GM13976 (cell line): Measurements from ENCODE around the gene MYRF.

ENCODE experiments used
- DNase-seq: peaks from one replicate; pipeline ENCODE4 v3.0.0; 2012; ENCODE audit warnings: low spot score
- in situ Hi-C: fragments of 300-500 bp; cut with MboI; formaldehyde crosslinking; loops from one replicate; pipeline ENCODE4 v1.12.0; 2022; ENCODE audit warnings: low sequenced_read_pairs, mixed read lengths, inconsistent platforms; ENCODE audit not compliant: unreplicated experiment
- TF ChIP-seq, protein P1 (sequence below): IDR thresholded peaks from 2 replicates; pipeline ENCODE4 v1.5.1; 2012; ENCODE audit warnings: borderline replicate concordance, mild to moderate bottlenecking; ENCODE audit not compliant: insufficient read depth; ENCODE audit errors: extremely low read depth, missing control alignments, control extremely low read depth

The MYRF gene

DNA sequence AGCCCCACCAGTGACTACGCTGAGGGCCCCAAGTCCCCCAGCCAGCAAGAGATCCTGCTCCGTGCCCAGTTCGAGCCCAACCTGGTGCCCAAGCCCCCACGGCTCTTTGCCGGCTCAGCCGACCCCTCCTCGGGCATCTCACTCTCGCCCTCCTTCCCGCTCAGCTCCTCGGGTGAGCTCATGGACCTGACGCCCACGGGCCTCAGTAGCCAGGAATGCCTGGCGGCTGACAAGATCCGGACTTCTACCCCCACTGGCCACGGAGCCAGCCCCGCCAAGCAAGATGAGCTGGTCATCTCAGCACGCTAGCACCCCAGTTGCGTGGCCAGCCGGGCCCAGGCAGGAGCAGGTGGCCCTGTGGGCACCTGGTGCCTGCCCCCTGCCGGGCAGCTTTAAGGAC is 8.3 kb upstream of the MYRF start:
- TF ChIP-seq, protein P1, sequence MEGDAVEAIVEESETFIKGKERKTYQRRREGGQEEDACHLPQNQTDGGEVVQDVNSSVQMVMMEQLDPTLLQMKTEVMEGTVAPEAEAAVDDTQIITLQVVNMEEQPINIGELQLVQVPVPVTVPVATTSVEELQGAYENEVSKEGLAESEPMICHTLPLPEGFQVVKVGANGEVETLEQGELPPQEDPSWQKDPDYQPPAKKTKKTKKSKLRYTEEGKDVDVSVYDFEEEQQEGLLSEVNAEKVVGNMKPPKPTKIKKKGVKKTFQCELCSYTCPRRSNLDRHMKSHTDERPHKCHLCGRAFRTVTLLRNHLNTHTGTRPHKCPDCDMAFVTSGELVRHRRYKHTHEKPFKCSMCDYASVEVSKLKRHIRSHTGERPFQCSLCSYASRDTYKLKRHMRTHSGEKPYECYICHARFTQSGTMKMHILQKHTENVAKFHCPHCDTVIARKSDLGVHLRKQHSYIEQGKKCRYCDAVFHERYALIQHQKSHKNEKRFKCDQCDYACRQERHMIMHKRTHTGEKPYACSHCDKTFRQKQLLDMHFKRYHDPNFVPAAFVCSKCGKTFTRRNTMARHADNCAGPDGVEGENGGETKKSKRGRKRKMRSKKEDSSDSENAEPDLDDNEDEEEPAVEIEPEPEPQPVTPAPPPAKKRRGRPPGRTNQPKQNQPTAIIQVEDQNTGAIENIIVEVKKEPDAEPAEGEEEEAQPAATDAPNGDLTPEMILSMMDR = no peak
- no peak for DNase-seq
- in situ Hi-C loops = no loop called here

GRCh38 chr11:61744609-61745156 is 7.8 kb upstream of the MYRF start:
- in situ Hi-C loops = no loop called here
- TF ChIP-seq, protein P1 = no peak
- no peak for DNase-seq

DNA sequence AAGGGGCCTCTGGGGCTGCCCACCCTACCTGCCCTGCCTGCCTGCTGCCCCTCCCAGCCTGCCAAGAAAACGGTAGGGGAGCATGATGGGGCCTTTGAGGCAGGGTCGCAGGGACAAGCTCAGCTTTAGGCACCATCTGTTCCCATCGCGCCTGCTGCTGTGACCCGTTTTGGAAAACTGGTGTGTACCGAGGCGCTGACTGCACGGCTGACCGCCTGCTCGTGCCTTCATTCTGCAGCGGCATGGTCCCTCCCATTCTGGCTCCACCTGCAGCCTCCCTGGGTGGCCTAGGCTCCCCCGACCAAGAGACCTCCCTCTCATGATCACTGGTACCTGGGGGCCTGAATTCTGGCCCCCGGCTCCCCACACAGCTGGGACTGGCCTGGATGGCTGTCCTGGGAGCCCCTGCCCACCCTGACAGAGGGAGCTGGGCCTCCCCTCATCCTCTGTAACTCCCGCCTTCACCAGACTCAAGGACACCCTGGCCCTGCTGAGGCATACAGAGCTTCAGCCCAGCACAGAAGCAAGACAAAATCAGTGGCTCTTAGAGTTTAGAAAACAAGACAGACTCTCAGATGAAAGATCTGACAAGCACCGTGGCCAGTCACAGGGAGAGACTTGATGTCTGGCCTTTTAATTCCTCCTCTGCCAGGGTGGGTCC is 6.5 kb upstream of the MYRF start:
- in situ Hi-C loops = no loop called here
- DNase-seq = no peak
- TF ChIP-seq, protein P1 = no peak

GRCh38 chr11:61746442-61747191 is 5.8 kb upstream of the MYRF start:
- TF ChIP-seq, protein P1 = no peak
- DNase-seq = no peak
- in situ Hi-C loops = no loop called here

- TF ChIP-seq, protein P1 = peak; percentile 96
- in situ Hi-C loops = no loop called here
- DNase-seq = peak; percentile 90
Measured at GRCh38 chr11:61747192-61747966, 5.1 kb upstream of the MYRF start.

DNA sequence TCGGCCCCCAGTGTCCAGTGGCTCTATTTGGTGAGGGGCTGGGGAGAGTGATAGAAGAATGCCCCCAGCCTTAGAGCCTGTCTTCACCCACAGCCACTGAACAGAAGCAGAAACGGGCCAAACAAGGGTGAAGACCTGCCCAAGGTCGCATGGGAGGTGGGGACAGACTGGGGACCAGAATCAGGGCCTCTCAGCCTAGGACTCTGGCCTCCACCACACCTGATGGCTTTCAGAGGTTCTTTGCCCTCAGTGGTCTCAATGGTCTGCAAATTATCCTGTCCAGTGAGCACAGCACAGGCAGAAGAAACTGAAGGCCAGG is 4.5 kb upstream of the MYRF start:
- in situ Hi-C loops = no loop called here
- no peak for DNase-seq

More for the DNA sequence above, 4.5 kb upstream of the MYRF start:
- TF ChIP-seq, protein P1 = no peak
